ENCODE data around the gene SLX4IP. TPM values are rescaled to one million over a fixed set of nuclear protein-coding genes. Genes with fewer than 3 reads are reported as not detected.

The SLX4IP gene
- total RNA-seq, 1 donor from 2014 or later = 5.4 TPM

GRCh38 chr20:10523443-10523842, 88.3 kb downstream of the SLX4IP start:
- peaks cover 2% of the 10 kb centered on the region for H3K9me3 Mint-ChIP-seq (ENCODE audit: low read depth)
- peaks cover 47% of the 10 kb centered on the region for H3K4me1 Mint-ChIP-seq (ENCODE audit: low read depth)
- no peak for DNase-seq (ENCODE audit: low spot score)
- H3K4me3 Mint-ChIP-seq (ENCODE audit: unreplicated experiment) = no peak overlapping the region
- TF ChIP-seq CTCF (IDR thresholded peaks at IDR 0.05) = no peak
- no peaks in the 10 kb centered on the region for H3K27me3 Mint-ChIP-seq (ENCODE audit: low read depth)
- no peak overlapping the region for H3K27ac Mint-ChIP-seq (ENCODE audit: unreplicated experiment)
- H3K36me3 Mint-ChIP-seq (ENCODE audit: low read depth) = peaks cover 1% of the 10 kb centered on the region

DNA sequence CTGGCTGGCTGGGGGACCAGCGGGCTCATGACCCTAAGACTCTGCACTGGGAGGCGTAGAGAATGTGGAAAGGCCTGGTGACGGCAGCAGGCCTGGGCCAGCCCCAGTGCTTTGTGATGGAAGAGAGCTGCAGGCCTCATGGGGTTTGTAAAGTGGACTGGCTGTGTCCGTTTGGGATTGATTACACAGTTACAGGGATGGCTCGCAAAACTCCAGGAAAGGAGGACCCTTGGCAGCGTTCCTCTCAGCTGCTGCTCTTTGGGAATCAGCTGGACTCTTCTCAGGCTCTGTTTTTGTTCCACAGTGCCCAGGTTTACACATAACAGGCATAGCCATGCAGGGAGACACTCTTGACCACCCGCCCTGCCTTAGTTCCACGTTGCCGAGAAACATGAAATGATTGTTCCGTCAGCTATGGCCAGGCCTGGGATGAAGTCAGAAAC, 89.0 kb downstream of the SLX4IP start:
- TF ChIP-seq CTCF (IDR thresholded peaks at IDR 0.05) = no peak
- peaks cover 47% of the 10 kb centered on the region for H3K4me1 Mint-ChIP-seq (ENCODE audit: low read depth)
- no peaks in the 10 kb centered on the region for H3K27me3 Mint-ChIP-seq (ENCODE audit: low read depth)
- H3K36me3 Mint-ChIP-seq (ENCODE audit: low read depth) = peaks cover 1% of the 10 kb centered on the region
- peak overlapping the region; percentile 70 for H3K27ac Mint-ChIP-seq (ENCODE audit: unreplicated experiment)
- no peak overlapping the region for H3K4me3 Mint-ChIP-seq (ENCODE audit: unreplicated experiment)
- H3K9me3 Mint-ChIP-seq (ENCODE audit: low read depth) = peaks cover 2% of the 10 kb centered on the region
- DNase-seq (ENCODE audit: low spot score) = no peak

DNA sequence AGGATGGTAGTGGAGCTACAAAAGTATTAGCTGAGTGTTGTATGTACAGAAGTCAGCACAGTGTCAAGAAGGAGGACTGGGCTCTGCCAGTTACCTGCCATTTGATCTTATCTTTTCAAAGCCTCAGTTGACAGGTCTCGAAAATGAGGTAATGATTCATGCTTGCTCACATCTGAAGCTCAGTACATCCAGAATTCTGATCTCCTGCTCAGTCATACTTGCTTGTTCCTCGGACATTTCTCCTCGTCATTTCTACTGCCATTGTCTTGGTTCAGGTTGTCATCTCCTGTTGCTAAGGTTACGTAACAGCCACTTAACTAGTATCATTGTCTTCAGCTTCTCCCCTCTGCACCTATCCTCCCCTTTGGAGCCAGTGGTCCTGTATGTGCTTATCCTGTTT, 89.5 kb downstream of the SLX4IP start:
- no peak for TF ChIP-seq CTCF (IDR thresholded peaks at IDR 0.05)
- H3K36me3 Mint-ChIP-seq (ENCODE audit: low read depth) = peaks cover 1% of the 10 kb centered on the region
- H3K9me3 Mint-ChIP-seq (ENCODE audit: low read depth) = peaks cover 2% of the 10 kb centered on the region
- H3K27ac Mint-ChIP-seq (ENCODE audit: unreplicated experiment) = peak overlapping the region; percentile 70
- no peak for DNase-seq (ENCODE audit: low spot score)
- peaks cover 47% of the 10 kb centered on the region for H3K4me1 Mint-ChIP-seq (ENCODE audit: low read depth)
- H3K27me3 Mint-ChIP-seq (ENCODE audit: low read depth) = no peaks in the 10 kb centered on the region
- H3K4me3 Mint-ChIP-seq (ENCODE audit: unreplicated experiment) = no peak overlapping the region

DNA sequence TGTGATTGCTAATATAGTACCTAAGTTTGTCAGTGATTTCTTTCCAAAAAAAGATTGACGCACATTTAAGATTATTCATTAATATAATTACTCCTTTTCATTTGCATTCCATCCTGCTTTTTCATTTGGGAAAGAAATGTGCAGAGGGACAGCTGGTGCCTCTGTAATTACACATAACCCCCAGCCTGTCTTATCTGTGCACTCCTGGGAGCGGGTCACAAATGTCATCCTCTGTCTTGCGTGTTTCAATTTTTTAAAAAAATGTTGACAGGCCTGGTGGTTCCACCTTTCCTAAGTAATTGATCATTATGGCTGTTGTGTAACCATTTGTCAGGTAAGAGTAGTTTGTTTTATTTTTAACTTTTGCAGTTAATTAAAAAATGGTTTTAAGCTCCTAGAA, 92.7 kb downstream of the SLX4IP start:
- no peak overlapping the region for H3K4me3 Mint-ChIP-seq (ENCODE audit: unreplicated experiment)
- no peak for DNase-seq (ENCODE audit: low spot score)
- peaks cover 21% of the 10 kb centered on the region for H3K4me1 Mint-ChIP-seq (ENCODE audit: low read depth)
- H3K36me3 Mint-ChIP-seq (ENCODE audit: low read depth) = no peaks in the 10 kb centered on the region
- no peaks in the 10 kb centered on the region for H3K9me3 Mint-ChIP-seq (ENCODE audit: low read depth)
- no peak overlapping the region for H3K27ac Mint-ChIP-seq (ENCODE audit: unreplicated experiment)
- no peak for TF ChIP-seq CTCF (IDR thresholded peaks at IDR 0.05)
- no peaks in the 10 kb centered on the region for H3K27me3 Mint-ChIP-seq (ENCODE audit: low read depth)

DNA sequence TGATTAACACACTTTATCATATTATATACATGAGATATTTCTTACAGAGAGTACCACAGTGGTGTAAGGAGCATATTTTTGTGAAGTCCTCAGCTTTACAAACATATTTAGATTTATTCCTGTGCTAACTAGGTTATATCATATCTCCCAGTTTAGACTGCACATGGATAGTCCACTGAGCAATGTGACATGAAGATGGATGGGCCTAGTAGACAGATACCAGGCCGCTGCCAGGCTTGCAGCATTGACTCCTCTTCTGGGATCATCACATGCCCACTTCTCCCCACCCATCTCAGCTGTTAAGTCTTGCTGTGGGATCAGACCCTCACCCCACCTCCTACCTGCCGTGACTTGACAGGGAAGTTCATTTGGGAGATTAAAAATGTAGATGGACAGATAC, 95.8 kb downstream of the SLX4IP start:
- no peaks in the 10 kb centered on the region for H3K36me3 Mint-ChIP-seq (ENCODE audit: low read depth)
- H3K4me3 Mint-ChIP-seq (ENCODE audit: unreplicated experiment) = no peak overlapping the region
- no peaks in the 10 kb centered on the region for H3K9me3 Mint-ChIP-seq (ENCODE audit: low read depth)
- H3K27me3 Mint-ChIP-seq (ENCODE audit: low read depth) = no peaks in the 10 kb centered on the region
- DNase-seq (ENCODE audit: low spot score) = no peak
- TF ChIP-seq CTCF (IDR thresholded peaks at IDR 0.05) = no peak
- no peaks in the 10 kb centered on the region for H3K4me1 Mint-ChIP-seq (ENCODE audit: low read depth)
- H3K27ac Mint-ChIP-seq (ENCODE audit: unreplicated experiment) = no peak overlapping the region

Measured in chondrocyte (in vitro differentiated cells).